ENCODE data around the gene MDH1B. TPM values are rescaled to one million over a fixed set of nuclear protein-coding genes. Genes with fewer than 3 reads are reported as not detected.

Gene MDH1B
- total RNA-seq, 2 experiments from 2014 or later, result 0.19 to 0.28 TPM

GRCh38 chr2:206798000-206798399 is 32.9 kb upstream of the MDH1B start:
- Histone ChIP-seq H3K36me3 (ENCODE audit: insufficient read depth, low read length) (peaks cover 11% of the 10 kb centered on the region; the same call in 1 of the 2 replicates), H3K27ac (ENCODE audit: low read depth, low read length, poor library complexity, severe bottlenecking) (no peak overlapping the region), H3K4me1 (ENCODE audit: insufficient read depth, low read length, poor library complexity, severe bottlenecking) (no peaks in the 10 kb centered on the region), H2AFZ (ENCODE audit: low read length) (no peak overlapping the region), H3K79me2 (ENCODE audit: insufficient read depth, low read depth, low read length) (no peaks in the 10 kb centered on the region), H3K4me3 (ENCODE audit: low read depth, low read length, poor library complexity, severe bottlenecking) (no peak overlapping the region), H3K4me2 (ENCODE audit: low read length) (no peak overlapping the region), H3K9me3 (ENCODE audit: low read length) (no peaks in the 10 kb centered on the region), H4K20me1 (ENCODE audit: insufficient read depth, low read length) (no peaks in the 10 kb centered on the region), H3K9me2 (ENCODE audit: insufficient read depth, low read length) (no peaks in the 10 kb centered on the region)
- intact Hi-C loops (cut with micrococcal nuclease; ENCODE audit: unreplicated experiment), result no loop called here
- CTCF ChIA-PET (ENCODE audit: unreplicated experiment), result interaction anchor here (1.2 kb wide), 1 partner anchor 17 kb away, joined by 3 read pairs; no protein-coding TSS in a partner anchor
- no TSS peak for BruUV-seq (replicated peaks)
- POLR2A ChIA-PET, result no interaction called here
- TF ChIP-seq EZH2phosphoT487 (IDR thresholded peaks at IDR 0.05; ENCODE audit: borderline replicate concordance, low read depth, low read length), result no peak
- TF ChIP-seq, protein P1, sequence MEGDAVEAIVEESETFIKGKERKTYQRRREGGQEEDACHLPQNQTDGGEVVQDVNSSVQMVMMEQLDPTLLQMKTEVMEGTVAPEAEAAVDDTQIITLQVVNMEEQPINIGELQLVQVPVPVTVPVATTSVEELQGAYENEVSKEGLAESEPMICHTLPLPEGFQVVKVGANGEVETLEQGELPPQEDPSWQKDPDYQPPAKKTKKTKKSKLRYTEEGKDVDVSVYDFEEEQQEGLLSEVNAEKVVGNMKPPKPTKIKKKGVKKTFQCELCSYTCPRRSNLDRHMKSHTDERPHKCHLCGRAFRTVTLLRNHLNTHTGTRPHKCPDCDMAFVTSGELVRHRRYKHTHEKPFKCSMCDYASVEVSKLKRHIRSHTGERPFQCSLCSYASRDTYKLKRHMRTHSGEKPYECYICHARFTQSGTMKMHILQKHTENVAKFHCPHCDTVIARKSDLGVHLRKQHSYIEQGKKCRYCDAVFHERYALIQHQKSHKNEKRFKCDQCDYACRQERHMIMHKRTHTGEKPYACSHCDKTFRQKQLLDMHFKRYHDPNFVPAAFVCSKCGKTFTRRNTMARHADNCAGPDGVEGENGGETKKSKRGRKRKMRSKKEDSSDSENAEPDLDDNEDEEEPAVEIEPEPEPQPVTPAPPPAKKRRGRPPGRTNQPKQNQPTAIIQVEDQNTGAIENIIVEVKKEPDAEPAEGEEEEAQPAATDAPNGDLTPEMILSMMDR (conservative IDR thresholded peaks at IDR 0.05; ENCODE audit: low read length), result no peak
- DNase-seq (ENCODE audit: low spot score), result no peak

- no peaks in the 10 kb centered on the region for H3K4me1 ChIP-seq (ENCODE audit: insufficient read depth, low read length, poor library complexity, severe bottlenecking)
- H3K9me2 ChIP-seq (ENCODE audit: insufficient read depth, low read length), result no peaks in the 10 kb centered on the region
- intact Hi-C loops (cut with micrococcal nuclease; ENCODE audit: unreplicated experiment), result no loop called here
- H3K27ac ChIP-seq (ENCODE audit: low read depth, low read length, poor library complexity, severe bottlenecking), result no peak overlapping the region
- no peaks in the 10 kb centered on the region for H3K79me2 ChIP-seq (ENCODE audit: insufficient read depth, low read depth, low read length)
- H3K4me3 ChIP-seq (ENCODE audit: low read depth, low read length, poor library complexity, severe bottlenecking), result no peak overlapping the region
- peaks cover 15% of the 10 kb centered on the region for H3K36me3 ChIP-seq (ENCODE audit: insufficient read depth, low read length)
- CTCF ChIA-PET (ENCODE audit: unreplicated experiment), result interaction anchor here (1.2 kb wide), 1 partner anchor 16 kb away, joined by 3 read pairs; no protein-coding TSS in a partner anchor
- no peak for TF ChIP-seq EZH2phosphoT487 (IDR thresholded peaks at IDR 0.05; ENCODE audit: borderline replicate concordance, low read depth, low read length)
- TF ChIP-seq, protein P1 (conservative IDR thresholded peaks at IDR 0.05; ENCODE audit: low read length), result no peak
- H3K4me2 ChIP-seq (ENCODE audit: low read length), result no peak overlapping the region
- H2AFZ ChIP-seq (ENCODE audit: low read length), result no peak overlapping the region
- no peak for DNase-seq (ENCODE audit: low spot score)
- H3K9me3 ChIP-seq (ENCODE audit: low read length), result no peaks in the 10 kb centered on the region
- POLR2A ChIA-PET, result no interaction called here
- H4K20me1 ChIP-seq (ENCODE audit: insufficient read depth, low read length), result no peaks in the 10 kb centered on the region
- no TSS peak for BruUV-seq (replicated peaks)
Measured at GRCh38 chr2:206797376-206797775, 32.2 kb upstream of the MDH1B start.

DNA sequence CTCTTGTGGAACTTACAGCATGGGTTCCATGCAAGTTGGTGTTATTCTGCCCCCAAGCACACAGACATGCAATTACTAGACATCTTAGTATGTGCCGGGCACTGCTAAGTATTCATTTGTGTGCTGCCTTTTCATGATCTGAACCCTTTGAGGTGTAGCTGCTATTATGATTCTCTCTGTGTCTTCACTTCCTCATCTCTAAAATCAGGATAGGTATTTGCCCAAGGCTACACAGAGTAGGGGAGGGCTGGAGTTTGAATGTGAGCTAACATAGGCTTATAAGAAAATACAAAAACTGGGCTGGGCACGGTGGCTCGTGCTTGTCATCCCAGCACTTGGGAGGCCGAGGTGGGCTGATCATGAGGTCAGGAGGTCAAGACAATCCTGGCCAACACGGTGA is 27.5 kb upstream of the MDH1B start:
- ChIA-PET POLR2A (interaction anchor here (1.3 to 1.7 kb wide), 3 partner anchors 8 to 12 kb away, joined by 3 to 5 read pairs (median 4); no protein-coding TSS in a partner anchor), CTCF (ENCODE audit: unreplicated experiment) (interaction anchor here (0.8 to 1.6 kb wide), 2 partner anchors 10 to 12 kb away, joined by 4 read pairs; no protein-coding TSS in a partner anchor)
- no peaks in the 10 kb centered on the region for H3K9me2 ChIP-seq (ENCODE audit: insufficient read depth, low read length)
- H3K4me1 ChIP-seq (ENCODE audit: insufficient read depth, low read length, poor library complexity, severe bottlenecking), result no peaks in the 10 kb centered on the region
- intact Hi-C loops (cut with micrococcal nuclease; ENCODE audit: unreplicated experiment), result no loop called here
- no TSS peak for BruUV-seq (replicated peaks)
- no peaks in the 10 kb centered on the region for H4K20me1 ChIP-seq (ENCODE audit: insufficient read depth, low read length)
- H3K27ac ChIP-seq (ENCODE audit: low read depth, low read length, poor library complexity, severe bottlenecking), result no peak overlapping the region
- H3K9me3 ChIP-seq (ENCODE audit: low read length), result no peaks in the 10 kb centered on the region
- TF ChIP-seq, protein P1 (conservative IDR thresholded peaks at IDR 0.05; ENCODE audit: low read length), result no peak
- no peak for TF ChIP-seq EZH2phosphoT487 (IDR thresholded peaks at IDR 0.05; ENCODE audit: borderline replicate concordance, low read depth, low read length)
- no peak overlapping the region for H2AFZ ChIP-seq (ENCODE audit: low read length)
- no peaks in the 10 kb centered on the region for H3K79me2 ChIP-seq (ENCODE audit: insufficient read depth, low read depth, low read length)
- DNase-seq (ENCODE audit: low spot score), result no peak
- H3K36me3 ChIP-seq (ENCODE audit: insufficient read depth, low read length), result peaks cover 62% of the 10 kb centered on the region
- no peak overlapping the region for H3K4me3 ChIP-seq (ENCODE audit: low read depth, low read length, poor library complexity, severe bottlenecking)
- H3K4me2 ChIP-seq (ENCODE audit: low read length), result no peak overlapping the region
